Activated CD4-positive, alpha-beta T cell treated with anti-CD3 and anti-CD28 coated beads, Interleukin-2, Interleukin-6, amounts not matched to agents 100 ng/mL and 50 ng/mL, durations not matched to agents 16 hours and 8 hours (primary cell): ENCODE data around the gene KCNC1.

Source experiments
- DNase-seq: peaks from one replicate; pipeline ENCODE4 v3.0.0-alpha.2; 2020

Gene KCNC1

DNA sequence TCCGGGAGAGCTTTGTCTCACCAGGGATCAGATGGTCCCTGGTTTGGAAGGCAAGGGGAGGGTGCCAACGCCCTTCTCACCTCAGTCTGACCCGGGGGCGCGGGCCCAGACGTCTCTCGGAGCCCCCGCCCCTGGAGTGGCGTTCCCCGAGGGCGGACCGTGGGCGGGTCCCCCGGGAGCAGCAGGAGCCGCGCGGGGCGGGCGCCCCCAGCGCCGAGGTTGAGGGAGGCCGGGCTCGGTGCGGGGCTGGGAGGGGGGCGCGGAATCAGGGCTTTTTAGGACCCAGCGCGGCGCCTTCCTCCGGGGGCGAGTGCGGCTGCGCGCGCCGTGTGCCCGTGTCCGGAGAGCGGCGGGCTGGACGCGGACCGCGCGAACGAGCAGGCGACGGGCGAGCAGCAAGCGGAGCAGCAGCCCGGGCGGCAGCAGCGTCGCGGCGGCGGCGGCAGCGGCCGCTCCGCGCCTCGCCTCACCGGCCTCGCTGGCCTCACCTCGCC, at the start of gene KCNC1:
TSS of gene KCNC1 (plus strand) at position 364 of the 494 bp plus-strand sequence. CDS start 1,222 bp downstream, outside the sequence.
- DNase-seq, result no peak

GRCh38 chr11:17686231-17686980, 48.2 kb upstream of the KCNC1 start:
- DNase-seq, result no peak

- no peak for DNase-seq
These were observed 46.5 kb upstream of the KCNC1 start for GRCh38 chr11:17687946-17688670.

- no peak for DNase-seq
These were observed 43.0 kb upstream of the KCNC1 start for GRCh38 chr11:17691550-17691949.

GRCh38 chr11:17691976-17692375, 42.6 kb upstream of the KCNC1 start:
- DNase-seq, result no peak

DNA sequence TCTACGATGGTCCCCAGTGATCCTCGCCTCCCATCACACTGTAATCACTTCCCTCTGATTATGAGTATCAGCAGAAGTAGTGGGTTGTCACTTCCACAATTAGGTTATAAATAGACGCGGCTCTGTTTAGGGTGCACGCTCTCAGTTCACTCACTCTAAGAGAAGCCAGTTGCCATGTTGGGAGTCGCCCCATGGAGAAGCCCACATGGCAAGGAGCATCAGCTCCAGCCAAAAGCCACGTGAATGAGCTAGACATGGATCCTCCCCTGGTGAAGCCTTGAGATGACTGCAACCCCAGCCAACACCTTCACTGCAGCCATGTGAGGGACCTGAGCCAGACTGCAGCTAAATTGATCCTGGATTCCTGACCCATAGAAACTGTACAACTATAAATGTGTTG, 41.6 kb upstream of the KCNC1 start:
- no peak for DNase-seq

DNA sequence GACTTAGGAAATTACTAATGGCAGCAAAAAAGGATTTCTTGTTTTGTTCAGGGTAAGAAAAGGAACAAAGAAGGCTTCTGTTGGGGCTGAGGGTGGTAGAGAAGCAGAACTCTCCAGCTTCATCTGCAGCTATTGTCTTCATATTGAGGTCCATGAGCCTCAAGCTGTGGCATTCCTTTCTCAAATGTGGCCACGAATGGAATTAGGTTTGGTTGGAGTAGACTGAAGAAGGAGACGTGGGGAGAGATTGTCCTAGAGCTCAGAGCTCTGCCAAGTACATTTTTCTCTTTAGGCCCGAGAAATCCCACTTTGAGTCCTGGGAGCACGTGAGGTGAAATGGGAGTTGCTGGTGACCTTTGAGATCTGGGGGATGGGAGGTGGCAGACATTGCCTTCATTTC, 41.0 kb upstream of the KCNC1 start:
- no peak for DNase-seq

GRCh38 chr11:17694494-17695110, 40.0 kb upstream of the KCNC1 start:
- DNase-seq, result no peak

DNA sequence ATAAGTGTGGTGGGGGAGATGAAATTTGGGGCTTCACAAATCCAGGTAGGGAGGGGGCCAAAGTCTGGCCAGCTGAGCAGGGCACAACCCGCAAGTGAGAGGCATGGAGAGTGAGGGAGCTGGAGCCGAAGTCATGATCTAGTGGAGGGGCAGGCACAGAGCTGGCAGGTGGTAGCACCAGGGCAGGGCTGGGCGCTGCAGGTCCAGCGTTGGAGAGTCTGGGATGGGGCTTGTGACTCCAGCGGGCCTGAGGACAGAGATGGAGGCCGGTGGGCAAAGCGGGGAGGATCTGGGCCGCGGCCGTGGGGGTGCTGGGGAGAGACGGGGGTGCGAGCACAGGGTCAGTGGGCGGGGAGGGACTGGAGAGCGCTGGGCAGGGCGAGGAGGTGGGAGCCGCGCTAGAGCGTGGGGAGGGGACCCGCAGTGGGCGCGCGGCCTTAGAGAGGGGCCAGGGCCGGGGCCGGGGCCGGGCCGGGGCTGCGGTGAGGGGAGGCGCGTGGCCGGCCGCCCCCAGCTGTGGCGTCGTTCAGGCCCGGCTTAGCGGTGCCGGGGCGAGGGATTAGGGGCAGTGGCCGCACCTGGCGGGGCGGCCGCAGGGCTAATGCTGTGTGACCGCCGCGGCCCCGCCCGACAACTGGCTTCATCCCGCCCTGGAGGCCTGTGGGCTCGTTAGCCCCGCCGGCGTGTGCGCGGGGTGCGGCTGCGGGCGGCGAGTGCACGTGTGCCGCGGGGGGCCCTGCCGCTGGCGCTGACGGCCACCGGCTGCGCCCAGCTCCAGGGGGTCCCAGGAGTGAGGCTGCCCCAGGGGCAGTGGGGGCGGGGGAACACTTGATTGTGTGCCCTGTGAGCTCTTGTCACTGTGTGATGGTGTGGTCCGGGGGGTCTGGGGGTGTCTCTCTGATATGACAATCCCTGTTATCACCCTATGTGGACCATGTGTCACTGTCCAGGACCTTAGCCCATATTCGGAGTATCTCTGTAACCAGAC, 38.8 kb upstream of the KCNC1 start:
- DNase-seq, result no peak

DNA sequence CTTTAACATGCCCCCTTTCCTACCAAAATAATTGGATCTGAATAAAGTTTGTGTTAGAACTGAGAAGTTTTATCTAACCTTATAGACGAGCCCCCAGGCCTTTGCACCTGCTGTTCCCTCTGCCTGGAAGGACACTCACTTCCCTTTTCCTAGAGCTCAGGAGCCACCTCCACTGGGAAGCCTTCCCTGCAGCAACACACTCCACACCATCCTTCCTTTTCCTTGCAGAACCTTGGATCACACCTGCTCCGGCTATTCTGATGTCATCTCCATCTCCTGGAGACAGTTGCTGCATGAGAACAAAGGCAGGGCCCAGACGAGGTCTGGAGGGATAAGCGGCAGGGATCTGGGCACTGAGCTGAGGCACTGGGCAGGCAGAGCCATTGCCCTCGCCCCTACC, 37.8 kb upstream of the KCNC1 start:
- DNase-seq, result no peak

DNA sequence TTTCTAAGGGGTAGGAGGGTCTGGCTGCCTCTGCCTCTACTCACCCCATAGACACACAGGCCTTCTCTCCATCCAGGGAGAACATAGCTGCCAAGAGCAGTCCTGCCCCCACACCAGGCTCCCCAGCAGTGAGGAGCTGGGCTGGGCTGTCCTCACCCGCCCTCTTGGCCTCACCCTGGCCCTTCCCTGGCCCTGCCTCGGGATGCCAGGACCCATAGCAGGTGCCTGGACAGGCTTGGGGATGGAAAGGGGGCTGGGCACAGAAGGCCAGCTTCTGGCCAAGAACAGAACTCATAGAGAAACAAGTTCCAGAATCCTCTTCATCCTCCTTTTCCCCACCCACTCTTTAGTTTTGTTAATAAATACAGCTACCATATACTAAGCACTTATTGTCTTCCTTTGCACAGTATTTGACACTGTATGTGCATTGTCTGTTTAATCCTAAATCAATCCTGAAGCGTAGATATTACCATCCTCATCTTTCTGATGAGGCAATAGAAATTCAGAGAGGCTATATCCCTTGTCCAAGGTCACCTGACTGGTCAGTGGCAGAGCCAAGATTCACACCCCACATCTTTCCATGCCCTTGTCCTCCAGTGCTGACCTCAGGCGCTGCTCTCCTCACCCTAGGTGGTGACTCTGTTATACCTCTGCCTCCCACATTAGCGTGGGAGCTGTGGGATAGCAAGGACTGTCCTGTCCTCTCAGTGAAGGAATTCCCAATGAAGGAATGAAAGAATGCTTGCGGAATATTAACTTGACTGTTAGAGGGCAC, 37.2 kb upstream of the KCNC1 start:
- no peak for DNase-seq

GRCh38 chr11:17699147-17700114, 35.1 kb upstream of the KCNC1 start:
- DNase-seq, result no peak

GRCh38 chr11:17700991-17701390, 33.6 kb upstream of the KCNC1 start:
- no peak for DNase-seq

DNA sequence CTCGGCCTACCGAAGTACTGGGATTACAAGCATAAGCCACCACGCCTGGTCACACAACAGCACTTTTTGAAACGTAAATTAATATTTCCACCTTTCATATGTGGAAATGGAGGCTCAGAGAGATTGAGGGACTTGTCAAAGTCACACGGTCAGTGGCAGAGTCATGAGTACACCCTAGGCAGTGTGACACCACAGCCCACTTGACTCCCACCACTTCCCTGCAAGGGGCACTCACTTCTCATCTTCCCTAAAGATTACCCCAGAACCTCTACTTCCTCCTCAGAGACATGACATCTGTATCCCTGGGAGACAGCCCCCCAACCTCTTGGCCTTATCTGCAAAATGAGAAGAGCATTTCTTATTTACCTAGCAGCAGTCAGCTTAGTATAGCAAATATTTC, 31.7 kb upstream of the KCNC1 start:
- no peak for DNase-seq

GRCh38 chr11:17703951-17704350, 30.6 kb upstream of the KCNC1 start:
- DNase-seq, result peak; percentile 28

DNA sequence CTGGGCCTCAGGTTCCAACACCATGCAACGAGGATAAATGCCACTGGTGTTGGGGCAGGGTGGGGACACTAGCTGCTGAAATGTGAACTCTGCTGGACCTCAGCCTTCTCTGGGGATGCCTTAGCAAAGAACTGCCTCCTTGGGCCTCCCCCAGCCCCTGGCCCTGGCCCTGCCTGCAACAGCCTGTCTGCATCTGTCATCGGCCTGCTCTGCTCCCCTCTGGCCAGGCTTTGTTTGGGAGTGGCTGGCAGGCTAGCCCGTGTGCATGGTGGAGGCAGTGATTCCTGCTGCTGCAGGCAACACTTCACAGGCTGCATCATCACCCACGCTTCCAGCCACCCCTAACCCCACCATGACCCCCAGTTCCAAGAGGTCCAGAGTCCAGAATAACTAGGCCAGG, 26.8 kb upstream of the KCNC1 start:
- DNase-seq, result no peak

GRCh38 chr11:17711836-17712235, 22.7 kb upstream of the KCNC1 start:
- DNase-seq, result no peak

DNA sequence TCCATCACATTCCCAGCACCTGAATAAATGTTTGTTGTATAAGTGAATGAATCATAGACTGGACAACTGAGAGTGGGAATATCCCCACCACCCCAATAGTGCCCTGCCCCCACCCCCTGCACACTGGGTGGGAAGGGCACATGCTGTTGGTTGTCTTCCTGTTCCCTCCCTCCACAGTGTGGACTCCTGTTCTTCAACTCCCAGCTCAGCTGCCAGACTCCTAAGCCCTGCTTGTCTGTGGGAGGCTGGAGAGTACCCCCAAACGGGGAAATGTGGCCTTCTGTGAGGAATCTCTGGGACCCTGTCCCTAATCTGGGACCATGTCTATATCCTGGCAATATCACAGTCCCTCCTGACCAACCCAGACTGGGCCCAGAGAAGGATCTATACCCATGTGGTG, 20.7 kb upstream of the KCNC1 start:
- DNase-seq, result no peak

DNA sequence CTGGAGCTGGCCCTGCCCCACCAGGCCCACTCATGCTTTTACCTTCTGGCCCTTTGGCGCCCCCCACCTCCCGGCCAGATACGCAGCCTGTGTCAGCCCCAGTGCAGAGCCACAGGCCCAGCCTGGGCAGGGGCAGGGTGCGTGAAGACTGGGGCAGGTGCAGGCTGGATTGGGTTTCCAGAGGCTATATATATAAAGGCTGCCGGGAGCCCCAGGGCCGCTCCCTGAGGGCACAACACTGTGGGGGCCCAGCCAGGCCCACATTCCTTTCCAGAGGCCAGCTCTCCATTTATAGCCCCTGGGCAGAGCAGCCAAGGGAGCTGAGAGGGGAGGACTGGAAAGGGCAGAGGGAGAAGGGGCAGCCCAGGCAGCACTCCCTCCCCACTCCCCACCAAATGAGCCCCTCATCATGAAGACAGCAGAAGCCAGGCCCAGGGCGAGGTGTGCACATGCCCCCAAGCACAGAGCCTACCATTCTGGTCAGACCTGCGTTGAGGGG, 20.2 kb upstream of the KCNC1 start:
- no peak for DNase-seq

DNA sequence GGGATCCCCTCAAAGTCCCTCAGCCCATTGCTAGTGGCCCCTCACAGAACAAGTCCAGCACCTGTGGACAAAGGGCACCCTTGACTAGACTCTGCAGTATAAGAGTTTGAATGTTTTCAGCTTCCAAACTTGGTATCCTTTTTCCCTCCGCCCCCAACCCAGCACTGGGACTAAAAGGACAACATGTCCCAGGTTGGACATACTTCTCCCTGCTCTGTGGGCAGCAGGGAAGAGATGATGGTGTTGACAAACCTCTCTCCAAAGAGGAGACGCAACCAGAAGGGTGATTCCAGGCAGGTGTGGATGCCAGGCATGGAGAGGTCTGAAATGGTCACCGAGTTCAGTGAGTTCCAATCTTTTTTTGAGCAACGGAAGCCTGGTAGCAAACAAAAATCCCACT, 19.7 kb upstream of the KCNC1 start:
- DNase-seq, result no peak
